ENCODE results near the gene FBLN2.

The FBLN2 gene

GRCh38 chr3:13608969-13609725 lies 60.2 kb downstream of the FBLN2 start:
- DNase-seq: no peak

GRCh38 chr3:13610006-13610570 lies 61.2 kb downstream of the FBLN2 start:
- DNase-seq: no peak

GRCh38 chr3:13611221-13611620 lies 62.3 kb downstream of the FBLN2 start:
- no peak for DNase-seq

GRCh38 chr3:13612829-13613228 lies 63.9 kb downstream of the FBLN2 start:
- no peak for DNase-seq

GRCh38 chr3:13613343-13614190 lies 64.6 kb downstream of the FBLN2 start:
- no peak for DNase-seq

- no peak for DNase-seq
Observed at GRCh38 chr3:13614607-13615006, 65.7 kb downstream of the FBLN2 start.

- DNase-seq: no peak
Observed at GRCh38 chr3:13615019-13615528, 66.1 kb downstream of the FBLN2 start.

GRCh38 chr3:13616359-13616758 lies 67.4 kb downstream of the FBLN2 start:
- DNase-seq: no peak

GRCh38 chr3:13617097-13617738 lies 68.3 kb downstream of the FBLN2 start:
- DNase-seq: no peak

- no peak for DNase-seq
Observed at GRCh38 chr3:13617981-13618380, 69.1 kb downstream of the FBLN2 start.

- DNase-seq: no peak
Observed at GRCh38 chr3:13618836-13619235, 69.9 kb downstream of the FBLN2 start.

- DNase-seq: no peak
Observed at GRCh38 chr3:13619661-13620230, 70.8 kb downstream of the FBLN2 start.

GRCh38 chr3:13620281-13620680 lies 71.4 kb downstream of the FBLN2 start:
- no peak for DNase-seq

- no peak for DNase-seq
Observed at GRCh38 chr3:13620776-13621365, 71.9 kb downstream of the FBLN2 start.

GRCh38 chr3:13621381-13622221 lies 72.7 kb downstream of the FBLN2 start:
- no peak for DNase-seq

- no peak for DNase-seq
Observed at GRCh38 chr3:13622356-13622755, 73.4 kb downstream of the FBLN2 start.

- DNase-seq: no peak
Observed at GRCh38 chr3:13623101-13623654, 74.3 kb downstream of the FBLN2 start.

GRCh38 chr3:13624021-13624420 lies 75.1 kb downstream of the FBLN2 start:
- DNase-seq: no peak

- no peak for DNase-seq
Observed at GRCh38 chr3:13624671-13625125, 75.8 kb downstream of the FBLN2 start.

- DNase-seq: no peak
Observed at GRCh38 chr3:13626396-13626795, 77.5 kb downstream of the FBLN2 start.

GRCh38 chr3:13626915-13627460 lies 78.1 kb downstream of the FBLN2 start:
- no peak for DNase-seq
